PFSK-1 (cell line): ENCODE data around the gene TSPAN18.

Experiments used
- FOXP2 ChIP-seq: optimal IDR thresholded peaks from 2 replicates; pipeline ENCODE3; 2011; ENCODE audit warnings: borderline replicate concordance, control low read depth, inconsistent platforms; ENCODE audit not compliant: insufficient read depth; ENCODE audit errors: extremely low read length, extremely low read depth
- POLR2AphosphoS5 ChIP-seq: IDR thresholded peaks from 2 replicates; pipeline ENCODE4 v1.6.1; 2012; ENCODE audit warnings: low read depth, mild to moderate bottlenecking, control low read depth, low read length, moderate library complexity
- REST ChIP-seq, 2 experiments: IDR thresholded peaks; 2 replicates each; pipeline versions ENCODE4 v1.6.1 to v1.8.0; 2011 to 2012; ENCODE audit warnings: low read depth in 2 of 2, low read length in 2 of 2, control low read depth in 1 of 2, inconsistent platforms in 1 of 2, mild to moderate bottlenecking in 1 of 2, moderate library complexity in 1 of 2; ENCODE audit not compliant: insufficient read depth in 1 of 2
- SIN3A ChIP-seq: IDR thresholded peaks from 2 replicates; pipeline ENCODE4 v1.6.1; 2012; ENCODE audit warnings: mild to moderate bottlenecking, low read length, moderate library complexity, borderline replicate concordance; ENCODE audit not compliant: insufficient read depth
- TAF1 ChIP-seq: IDR thresholded peaks from 2 replicates; pipeline ENCODE4 v1.6.1; 2012; ENCODE audit warnings: low read length, control low read depth, borderline replicate concordance; ENCODE audit not compliant: insufficient read depth

- no peak for TF ChIP-seq TAF1
- no peak for TF ChIP-seq REST (IDR thresholded peaks at IDR 0.05; ENCODE audit: insufficient read depth in 1 of 2, low read depth in 2 of 2, low read length in 2 of 2)
- TF ChIP-seq POLR2AphosphoS5, result no peak
- TF ChIP-seq FOXP2, result no peak
- TF ChIP-seq SIN3A, result no peak
Measured at GRCh38 chr11:44950625-44951476, 224.1 kb downstream of the TSPAN18 start, which contains the start of gene TP53I11.
